Spleen (tissue), 11 donors: ENCODE data around the gene FADS1. TPM values are rescaled to one million over a fixed set of nuclear protein-coding genes. Genes with fewer than 3 reads are reported as not detected.

Source experiments
- DNase-seq: peaks from one replicate; pipeline ENCODE4 v3.0.0-alpha.2; 2020
- H3K27ac ChIP-seq, 8 donors: fragments of 200-600 bp; sonication (generic) in 7 of 8; 1 replicate in 4 of 8; 2 replicates in 4 of 8; pipeline versions ENCODE4 v1.5.0 to v1.8.0; 2016 to 2021; ENCODE audit warnings: inconsistent platforms in 4 of 8, mild to moderate bottlenecking in 4 of 8, moderate library complexity in 1 of 8
- H3K27me3 ChIP-seq, 7 donors: fragments of 200-600 bp; sonication (generic) in 6 of 7; replicated peaks in 1 of 7; 1 replicate in 4 of 7; 2 replicates in 3 of 7; pipeline versions ENCODE4 v1.5.0 to v1.8.0; 2016 to 2021; ENCODE audit warnings: inconsistent platforms in 3 of 7, mild to moderate bottlenecking in 1 of 7
- H3K36me3 ChIP-seq, 6 donors: fragments of 200-600 bp; sonication (generic) in 5 of 6; 1 replicate in 4 of 6; 2 replicates in 2 of 6; pipeline versions ENCODE4 v1.5.0 to v1.8.0; 2016 to 2021; ENCODE audit warnings: inconsistent platforms in 2 of 6
- H3K4me1 ChIP-seq, 6 donors: fragments of 200-600 bp; sonication (generic) in 5 of 6; 1 replicate in 3 of 6; 2 replicates in 3 of 6; pipeline versions ENCODE4 v1.5.0 to v1.8.0; 2016 to 2021; ENCODE audit warnings: inconsistent platforms in 3 of 6
- H3K4me3 ChIP-seq, 8 donors: fragments of 200-600 bp; sonication (generic) in 7 of 8; 1 replicate in 4 of 8; 2 replicates in 4 of 8; pipeline versions ENCODE4 v1.5.0 to v1.8.0; 2016 to 2021; ENCODE audit warnings: inconsistent platforms in 4 of 8, mild to moderate bottlenecking in 4 of 8, moderate library complexity in 2 of 8
- H3K9me3 ChIP-seq, 8 donors: fragments of 200-600 bp; sonication (generic) in 7 of 8; 1 replicate in 4 of 8; 2 replicates in 4 of 8; pipeline versions ENCODE4 v1.5.0 to v1.8.0; 2016 to 2021; ENCODE audit warnings: inconsistent platforms in 4 of 8
- CTCF ChIP-seq, 11 experiments: fragments of 200-600 bp in 7 of 11; fragments of 450-650 bp in 4 of 11; sonication (generic) in 4 of 11; IDR thresholded peaks in 8 of 11; conservative IDR thresholded peaks in 3 of 11; 1 replicate in 7 of 11; 2 replicates in 4 of 11; pipeline versions ENCODE4 v1.4.0 to v1.8.0; 2016 to 2021; ENCODE audit warnings: antibody characterized with exemption in 11 of 11, inconsistent platforms in 4 of 11, mild to moderate bottlenecking in 1 of 11
- POLR2A ChIP-seq, 3 donors: fragments of 450-650 bp; IDR thresholded peaks; one replicate each; pipeline ENCODE4 v1.5.1; 2017; ENCODE audit warnings: antibody characterized with exemption in 3 of 3, mild to moderate bottlenecking in 1 of 3
- POLR2AphosphoS5 ChIP-seq, 3 donors: sonication (generic); formaldehyde crosslinking; IDR thresholded peaks; one replicate each; pipeline ENCODE4 v1.5.1; 2017; ENCODE audit warnings: antibody characterized with exemption in 3 of 3
- WGBS, 5 donors: extraction: QIAGEN DNeasy Blood & Tissue Kit in 3 of 5; methylation state at CpG; one replicate each; pipeline versions ENCODE4 v1.1.5 to v1.1.7; 2013 to 2018; 5-methylcytosine and 5-hydroxymethylcytosine counted together
- intact Hi-C: fragments of 100-400 bp; cut with DNase I; formaldehyde crosslinking; loops from one replicate; pipeline ENCODE4 v1.15.0; 2023; ENCODE audit warnings: low total_unique reads
- polyA plus RNA-seq, 3 donors: library from polyadenylated mRNA; stranded (reverse); fragments of 200-250 nt; gene quantifications; one replicate each; pipeline ENCODE4 v1.2.1, GENCODE V29; 2013
- total RNA-seq, 7 donors: library from RNA; depleted of rRNA in 3 of 7; stranded (reverse); fragments of >200 nt in 3 of 7; fragmentation: NEBNext Ultra II Directional in 4 of 7; extraction: Animal tissue kit (Norgen Biotek cat#: 25700) in 4 of 7; gene quantifications; one replicate each; pipeline versions ENCODE4 v1.1.0 to v1.2.1, GENCODE V29; 2016 to 2021
- donor health status: healthy with polysubstance abuse.
- donor health status: DM: no; HTN: no; CAD: no; lungs with moderate emphysema.
- donor health status: DM: no; HTN: no; CAD: no.
- donor health status: Bipolar disorder and iron deficiency.
- donor health status: healthy.
- donor health status: DM: no; HTN: no; CAD: no.
- donor health status: DM: yes; HTN: yes; CAD: no.

Gene FADS1
- total and polyA plus RNA-seq, 10 donors = 2.2 to 25.6 (median 10.4) TPM

- peak; percentile 94 for DNase-seq
- H3K9me3 ChIP-seq = no peaks in the 10 kb centered on the region
- peaks cover 0 to 34% (median 8%) of the 10 kb centered on the region in 7 donors for H3K27me3 ChIP-seq
- WGBS, 5 donors = 1 to 3% (median 1%) methylated on average over 5 to 66 of the region's 66 CpGs
- H3K4me1 ChIP-seq = peaks cover 3 to 39% (median 26%) of the 10 kb centered on the region in 6 donors
- intact Hi-C loops = no loop called here
- H3K4me3 ChIP-seq = peak overlapping the region; percentile 56 to 85 (median 70)
- peaks cover 0 to 24% (median 2%) of the 10 kb centered on the region in 6 donors for H3K36me3 ChIP-seq
- H3K27ac ChIP-seq = peak overlapping the region; percentile 77 to 95 (median 92)
- TF ChIP-seq CTCF (IDR thresholded peaks at IDR 0.05 in 8 of 11, conservative IDR thresholded peaks at IDR 0.05 in 3 of 11) (no peak), POLR2AphosphoS5 (IDR thresholded peaks at IDR 0.05) (peak; percentile 95 to 98 (median 98)), POLR2A (IDR thresholded peaks at IDR 0.05) (peak in 2 of 3 donors; percentile 70 to 72)
These were observed 1.6 kb downstream of the FADS1 start for GRCh38 chr11:61814958-61815789.

GRCh38 chr11:61814247-61814957 lies 2.4 kb downstream of the FADS1 start:
- DNase-seq = no peak
- TF ChIP-seq POLR2AphosphoS5 (IDR thresholded peaks at IDR 0.05) = no peak
- no peak for TF ChIP-seq CTCF (IDR thresholded peaks at IDR 0.05 in 8 of 11, conservative IDR thresholded peaks at IDR 0.05 in 3 of 11)
- no peak for TF ChIP-seq POLR2A (IDR thresholded peaks at IDR 0.05)
- peaks cover 0 to 34% (median 8%) of the 10 kb centered on the region in 7 donors for H3K27me3 ChIP-seq
- no peaks in the 10 kb centered on the region for H3K9me3 ChIP-seq
- peaks cover 0 to 32% (median 4%) of the 10 kb centered on the region in 6 donors for H3K36me3 ChIP-seq
- intact Hi-C loops = no loop called here
- H3K4me3 ChIP-seq = peak overlapping the region; percentile 56 to 85 (median 70)
- WGBS, 5 donors = 74 to 78% (median 77%) methylated on average over 16 of the region's 16 CpGs
- H3K27ac ChIP-seq = peak overlapping the region; percentile 77 to 95 (median 92)
- H3K4me1 ChIP-seq = peaks cover 3 to 39% (median 26%) of the 10 kb centered on the region in 6 donors

- no peak for TF ChIP-seq POLR2AphosphoS5 (IDR thresholded peaks at IDR 0.05)
- TF ChIP-seq POLR2A (IDR thresholded peaks at IDR 0.05) = no peak
- TF ChIP-seq CTCF (IDR thresholded peaks at IDR 0.05 in 8 of 11, conservative IDR thresholded peaks at IDR 0.05 in 3 of 11) = no peak
- Histone ChIP-seq H3K4me3 (no peak overlapping the region), H3K27ac (no peak overlapping the region), H3K9me3 (no peaks in the 10 kb centered on the region), H3K27me3 (peaks cover 0 to 34% (median 8%) of the 10 kb centered on the region in 7 donors), H3K36me3 (peaks cover 0 to 47% (median 8%) of the 10 kb centered on the region in 6 donors), H3K4me1 (peaks cover 3 to 37% (median 26%) of the 10 kb centered on the region in 6 donors)
- DNase-seq = peak; percentile 41
- WGBS, 5 donors = 89 to 98% (median 94%) methylated on average over 4 of the region's 4 CpGs
- intact Hi-C loops = no loop called here
These were observed 3.9 kb downstream of the FADS1 start for GRCh38 chr11:61812736-61813411.
